ENCODE data around the gene P2RX3.
"Not testable (repeated sequence)": the region's sequence is repeated elsewhere in the genome, so short reads cannot be mapped to it uniquely, and the experiment has no call there.

Gene P2RX3

GRCh38 chr11:57338142-57338541, at the start of gene P2RX3:
P2RX3 (plus strand) TSS chr11:57338352; CDS start chr11:57338551, 199 bp downstream.
- H3K4me3 ChIP-seq (ENCODE audit: low read depth, low read length): no peak within 1 kb of the TSS
- DNase-seq (ENCODE audit: low read depth): no peak
- no peak for TF ChIP-seq CTCF (IDR thresholded peaks at IDR 0.05; ENCODE audit: control insufficient read depth, extremely low read depth, insufficient read depth)

DNA sequence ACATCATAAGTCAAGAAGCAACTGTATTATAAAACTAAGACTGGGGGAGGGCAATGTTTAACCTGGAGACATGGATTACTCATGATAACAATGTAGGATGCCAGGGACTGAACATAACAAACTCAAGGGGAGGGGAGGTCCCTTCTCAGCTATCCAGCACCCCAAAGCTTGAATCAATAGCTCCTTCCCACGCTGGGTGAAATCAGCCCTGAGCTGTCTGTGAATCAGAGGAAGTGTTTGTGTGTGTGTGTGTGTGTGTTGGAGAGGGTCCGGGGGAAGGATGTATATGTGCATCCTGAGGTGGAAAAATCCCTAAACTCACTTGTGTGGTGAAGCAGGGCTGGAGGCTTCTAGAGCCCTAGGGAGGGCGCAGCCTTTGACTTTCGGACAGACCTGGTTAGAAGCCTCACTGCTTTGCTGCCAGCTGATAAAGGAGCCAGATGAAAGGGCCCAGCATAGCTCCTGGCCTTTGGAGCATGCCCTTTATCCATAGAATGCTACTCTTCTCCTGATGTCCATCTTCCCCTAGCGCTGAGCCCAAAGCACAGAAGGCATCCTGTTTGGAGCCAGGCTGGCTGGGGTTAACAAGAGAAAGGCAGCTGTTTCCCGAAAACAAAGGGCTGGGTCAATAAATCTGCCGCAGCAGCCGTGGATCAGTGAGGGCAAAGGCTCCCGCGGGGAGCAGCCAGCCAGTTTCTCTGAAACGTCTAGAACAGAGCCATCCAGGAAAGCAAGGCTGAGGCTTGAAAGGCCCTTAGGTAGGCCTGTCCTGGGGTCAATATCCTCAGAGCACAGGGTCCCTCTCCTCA, 49.2 kb upstream of the P2RX3 start:
- TF ChIP-seq CTCF (IDR thresholded peaks at IDR 0.05; ENCODE audit: control insufficient read depth, extremely low read depth, insufficient read depth): no peak
- H3K4me3 ChIP-seq (ENCODE audit: low read depth, low read length): no peak overlapping the region
- DNase-seq (ENCODE audit: low read depth): no peak

GRCh38 chr11:57290288-57290687, 47.9 kb upstream of the P2RX3 start:
- no peak for TF ChIP-seq CTCF (IDR thresholded peaks at IDR 0.05; ENCODE audit: control insufficient read depth, extremely low read depth, insufficient read depth)
- no peak for DNase-seq (ENCODE audit: low read depth)
- no peak overlapping the region for H3K4me3 ChIP-seq (ENCODE audit: low read depth, low read length)

- TF ChIP-seq CTCF (IDR thresholded peaks at IDR 0.05; ENCODE audit: control insufficient read depth, extremely low read depth, insufficient read depth): no peak
- peak; percentile 52 for DNase-seq (ENCODE audit: low read depth)
- no peak overlapping the region for H3K4me3 ChIP-seq (ENCODE audit: low read depth, low read length)
These were observed 43.7 kb upstream of the P2RX3 start for GRCh38 chr11:57294225-57295131.

DNA sequence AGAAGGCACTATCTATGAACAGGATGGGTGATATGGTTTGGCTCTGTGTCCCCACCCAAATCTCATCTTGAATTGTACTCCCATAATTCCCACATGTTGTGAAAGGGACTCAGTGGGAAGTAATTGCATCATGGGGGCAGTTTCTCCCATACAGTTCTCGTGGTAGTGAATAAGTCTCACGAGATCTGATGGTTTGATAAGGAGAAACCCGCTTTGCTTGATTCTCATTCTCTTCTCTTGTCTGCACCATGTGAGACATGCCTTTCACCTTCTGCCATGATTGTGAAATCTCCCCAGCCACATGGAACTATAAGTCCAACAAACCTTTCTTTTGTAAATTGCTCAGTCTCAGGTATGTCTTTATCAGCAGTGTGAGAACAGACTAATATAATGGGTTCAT, 41.9 kb upstream of the P2RX3 start:
- not testable (repeated sequence) for H3K4me3 ChIP-seq (ENCODE audit: low read depth, low read length); DNase-seq (ENCODE audit: low read depth)

DNA sequence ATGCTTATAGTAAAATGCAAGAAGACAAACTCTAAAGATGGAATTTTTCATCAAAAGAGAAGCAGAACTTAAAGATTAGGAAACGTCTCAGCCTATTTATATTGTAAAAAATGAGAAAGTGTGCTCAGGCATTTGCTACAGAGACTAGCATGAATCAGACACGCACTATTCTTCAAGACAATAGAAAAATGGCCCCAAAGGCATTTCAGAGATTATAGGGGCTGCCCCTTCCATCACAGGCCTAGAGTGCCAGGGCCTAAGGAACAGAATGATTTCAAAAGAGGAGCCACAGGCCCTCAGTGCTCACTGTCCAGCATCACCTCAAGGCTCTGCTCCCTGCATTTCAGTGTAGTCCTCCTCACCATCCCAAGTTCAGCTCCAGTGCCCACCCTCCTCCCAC, 40.9 kb upstream of the P2RX3 start:
- DNase-seq (ENCODE audit: low read depth): no peak
- H3K4me3 ChIP-seq (ENCODE audit: low read depth, low read length): no peak overlapping the region
- TF ChIP-seq CTCF (IDR thresholded peaks at IDR 0.05; ENCODE audit: control insufficient read depth, extremely low read depth, insufficient read depth): no peak

- no peak for DNase-seq (ENCODE audit: low read depth)
- no peak overlapping the region for H3K4me3 ChIP-seq (ENCODE audit: low read depth, low read length)
- TF ChIP-seq CTCF (IDR thresholded peaks at IDR 0.05; ENCODE audit: control insufficient read depth, extremely low read depth, insufficient read depth): no peak
These were observed 38.9 kb upstream of the P2RX3 start for GRCh38 chr11:57299150-57299737.

All from LNCaP clone FGC (cell line).